HepG2 (cell line): ENCODE measurements around the gene YY1. TPM values are rescaled to one million over a fixed set of nuclear protein-coding genes. Genes with fewer than 3 reads are reported as not detected.

ENCODE experiments used
- ATM ChIP-seq: fragments of 450-650 bp; IDR thresholded peaks from 2 replicates; pipeline ENCODE4 v1.7.1; 2017; ENCODE audit warnings: mild to moderate bottlenecking, borderline replicate concordance
- CREB1 ChIP-seq, 2 experiments: fragments of 450-650 bp in 1 of 2; IDR thresholded peaks; 2 replicates each; pipeline ENCODE4 v1.6.1; 2016 to 2017; ENCODE audit warnings: control low read depth in 1 of 2, mild to moderate bottlenecking in 1 of 2, missing compliant biosample characterization in 1 of 2, missing genetic modification characterization in 1 of 2
- ETS1 ChIP-seq: sonication (generic); formaldehyde crosslinking; IDR thresholded peaks from 2 replicates; pipeline ENCODE4 v1.4.0; 2020; ENCODE audit warnings: missing genetic modification reagents
- GTF3A ChIP-seq: sonication (generic); formaldehyde crosslinking; conservative IDR thresholded peaks from 2 replicates; pipeline ENCODE4 v1.4.0; 2020; ENCODE audit warnings: mild to moderate bottlenecking, missing genetic modification reagents
- HMG20A ChIP-seq: IDR thresholded peaks from 2 replicates; pipeline ENCODE4 v1.6.1; 2016; ENCODE audit warnings: borderline replicate concordance
- IKZF4 ChIP-seq: sonication (generic); formaldehyde crosslinking; IDR thresholded peaks from 2 replicates; pipeline ENCODE4 v1.5.1; 2020; ENCODE audit warnings: borderline replicate concordance, mild to moderate bottlenecking, low read depth, missing genetic modification reagents; ENCODE audit errors: not compliant biosample characterization
- JUN ChIP-seq: sonication (generic); formaldehyde crosslinking; IDR thresholded peaks from 2 replicates; pipeline ENCODE4 v1.4.0; 2020; ENCODE audit warnings: mild to moderate bottlenecking, missing genetic modification reagents
- JUNB ChIP-seq: sonication (generic); formaldehyde crosslinking; IDR thresholded peaks from 2 replicates; pipeline ENCODE4 v1.8.0; 2022; ENCODE audit warnings: missing genetic modification reagents, mild to moderate bottlenecking, borderline replicate concordance
- NFYB ChIP-seq: sonication (generic); formaldehyde crosslinking; IDR thresholded peaks from 2 replicates; pipeline ENCODE4 v1.4.0; 2020; ENCODE audit warnings: missing genetic modification reagents
- NR2C2 ChIP-seq: sonication (generic); formaldehyde crosslinking; IDR thresholded peaks from 2 replicates; pipeline ENCODE4 v1.4.0; 2020; ENCODE audit warnings: missing genetic modification reagents, mild to moderate bottlenecking, moderate library complexity, borderline replicate concordance
- NRL ChIP-seq: sonication (generic); formaldehyde crosslinking; IDR thresholded peaks from 2 replicates; pipeline ENCODE4 v1.5.0; 2020; ENCODE audit warnings: missing genetic modification reagents, mild to moderate bottlenecking, moderate library complexity, borderline replicate concordance
- ONECUT2 ChIP-seq: sonication (generic); formaldehyde crosslinking; IDR thresholded peaks from 2 replicates; pipeline ENCODE4 v1.4.0; 2020; ENCODE audit warnings: missing genetic modification reagents
- RFX3 ChIP-seq: IDR thresholded peaks from 2 replicates; pipeline ENCODE4 v1.6.1; 2016; ENCODE audit warnings: missing biosample characterization, missing genetic modification reagents
- SCMH1 ChIP-seq: sonication (generic); formaldehyde crosslinking; IDR thresholded peaks from 2 replicates; pipeline ENCODE4 v1.9.0; 2021; ENCODE audit warnings: missing genetic modification reagents, mild to moderate bottlenecking, borderline replicate concordance
- SYNCRIP ChIP-seq: fragments of 200-400 bp; formaldehyde crosslinking; IDR thresholded peaks from 2 replicates; pipeline ENCODE4 v1.6.1; 2018; ENCODE audit warnings: mild to moderate bottlenecking, low read depth, low read length; ENCODE audit not compliant: insufficient read depth
- TEAD2 ChIP-seq: sonication (generic); formaldehyde crosslinking; IDR thresholded peaks from 2 replicates; pipeline ENCODE4 v1.9.0; 2021; ENCODE audit warnings: missing genetic modification reagents
- TOPORS ChIP-seq: sonication (generic); formaldehyde crosslinking; IDR thresholded peaks from 2 replicates; pipeline ENCODE4 v1.8.0; 2023; ENCODE audit warnings: mild to moderate bottlenecking, missing genetic modification reagents
- TRIM24 ChIP-seq: sonication (generic); formaldehyde crosslinking; IDR thresholded peaks from 2 replicates; pipeline ENCODE4 v1.8.0; 2022; ENCODE audit warnings: mild to moderate bottlenecking, missing genetic modification reagents
- U2AF1 ChIP-seq: fragments of 200-400 bp; formaldehyde crosslinking; optimal IDR thresholded peaks from 2 replicates; pipeline ENCODE3; 2017; ENCODE audit warnings: mild to moderate bottlenecking, low read depth, low read length
- ZBTB7B ChIP-seq: sonication (generic); formaldehyde crosslinking; IDR thresholded peaks from 2 replicates; pipeline ENCODE4 v1.4.0; 2020; ENCODE audit warnings: missing genetic modification reagents
- ZNF136 ChIP-seq: sonication (generic); formaldehyde crosslinking; IDR thresholded peaks from 2 replicates; pipeline ENCODE4 v1.8.1; 2022; ENCODE audit warnings: low read depth, mild to moderate bottlenecking, moderate library complexity, missing genetic modification reagents
- ZNF138 ChIP-seq: sonication (generic); formaldehyde crosslinking; IDR thresholded peaks from 2 replicates; pipeline ENCODE4 v1.5.0; 2020; ENCODE audit warnings: mild to moderate bottlenecking, low read depth, missing genetic modification reagents
- ZNF225 ChIP-seq: sonication (generic); formaldehyde crosslinking; IDR thresholded peaks from 2 replicates; pipeline ENCODE4 v1.4.0; 2020; ENCODE audit warnings: mild to moderate bottlenecking, missing genetic modification reagents
- ZNF329 ChIP-seq: sonication (generic); formaldehyde crosslinking; IDR thresholded peaks from 2 replicates; pipeline ENCODE4 v1.9.0; 2021; ENCODE audit warnings: low read depth, mild to moderate bottlenecking, missing genetic modification reagents
- ZNF547 ChIP-seq: sonication (generic); formaldehyde crosslinking; IDR thresholded peaks from 2 replicates; pipeline ENCODE4 v1.5.1; 2020; ENCODE audit warnings: mild to moderate bottlenecking, missing genetic modification reagents
- ZNF644 ChIP-seq: IDR thresholded peaks from 2 replicates; pipeline ENCODE4 v1.6.1; 2016; ENCODE audit warnings: low read depth
- ZNF724P ChIP-seq: sonication (generic); formaldehyde crosslinking; IDR thresholded peaks from 2 replicates; pipeline ENCODE4 v1.8.0; 2022; ENCODE audit warnings: missing genetic modification reagents, borderline replicate concordance
- ZSCAN21 ChIP-seq: sonication (generic); formaldehyde crosslinking; IDR thresholded peaks from 2 replicates; pipeline ENCODE4 v1.8.0; 2022; ENCODE audit warnings: mild to moderate bottlenecking, missing genetic modification reagents, moderate library complexity, borderline replicate concordance
- ZSCAN9 ChIP-seq: IDR thresholded peaks from 2 replicates; pipeline ENCODE4 v1.6.1; 2016; ENCODE audit warnings: borderline replicate concordance
- polyA plus RNA-seq, 8 experiments: library from polyadenylated mRNA; depleted of rRNA in 3 of 8; stranded (reverse) in 7 of 8; unstranded in 1 of 8; fragments of >200 nt; fragmentation: Illumina TruSeq in 4 of 8; extraction: Trizol in 4 of 8; gene quantifications; 2 replicates each; pipeline versions ENCODE4 v1.2.1 to v1.2.3, GENCODE V29; 2011 to 2016; ENCODE audit warnings: low read depth in 4 of 8, missing spikeins in 1 of 8, mixed read lengths in 1 of 8; ENCODE audit not compliant: insufficient read depth in 1 of 8
- total RNA-seq, 5 experiments: library from RNA; depleted of rRNA; stranded (reverse); fragments of >200 nt; fragmentation: Illumina TruSeq; extraction: Trizol; gene quantifications; 2 replicates each; pipeline ENCODE4 v1.2.3, GENCODE V29; 2016; ENCODE audit warnings: low read depth in 1 of 5
- TF ChIP-seq, protein P1 (sequence below): sonication (generic); formaldehyde crosslinking; IDR thresholded peaks from 2 replicates; pipeline ENCODE4 v1.9.0; 2021; ENCODE audit warnings: missing genetic modification reagents, mild to moderate bottlenecking, borderline replicate concordance

Gene YY1
- total and polyA plus RNA-seq, 2 of the 13 experiments (the other 11 are each of a cell fraction or from before 2014, with no cell fraction given), result 29.4 to 68.1 TPM

DNA sequence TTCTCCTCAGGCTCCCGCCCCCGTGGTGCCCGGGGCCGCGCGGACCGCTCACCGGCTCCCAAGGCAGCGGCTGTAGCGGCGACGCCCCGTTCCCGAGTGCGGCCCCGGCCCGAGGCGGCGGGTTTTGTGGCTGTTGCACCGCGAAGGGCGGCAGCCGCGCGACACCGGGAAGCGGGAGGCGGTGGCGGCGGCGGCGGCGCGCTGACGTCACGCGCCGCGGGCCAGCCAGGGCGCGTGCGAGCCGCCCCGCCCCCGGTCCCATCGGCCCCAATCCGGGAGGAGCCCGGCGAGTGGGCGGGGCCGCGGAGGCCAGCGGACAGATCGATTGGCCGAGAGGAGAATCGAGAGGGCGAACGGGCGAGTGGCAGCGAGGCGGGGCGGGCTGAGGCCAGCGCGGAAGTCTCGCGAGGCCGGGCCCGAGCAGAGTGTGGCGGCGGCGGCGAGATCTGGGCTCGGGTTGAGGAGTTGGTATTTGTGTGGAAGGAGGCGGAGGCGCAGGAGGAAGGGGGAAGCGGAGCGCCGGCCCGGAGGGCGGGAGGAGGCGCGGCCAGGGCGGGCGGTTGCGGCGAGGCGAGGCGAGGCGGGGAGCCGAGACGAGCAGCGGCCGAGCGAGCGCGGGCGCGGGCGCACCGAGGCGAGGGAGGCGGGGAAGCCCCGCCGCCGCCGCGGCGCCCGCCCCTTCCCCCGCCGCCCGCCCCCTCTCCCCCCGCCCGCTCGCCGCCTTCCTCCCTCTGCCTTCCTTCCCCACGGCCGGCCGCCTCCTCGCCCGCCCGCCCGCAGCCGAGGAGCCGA, at the start of gene YY1 (continued):
- TF ChIP-seq IKZF4 (CRISPR knock-in tag) (no peak), ZNF547 (no peak; the same call in 1 of the 2 replicates), ZNF138 (no peak), ZNF644 (CRISPR knock-in tag) (no peak), TEAD2 (no peak), NR2C2 (peak; percentile 38; the same call in 1 of the 2 replicates), TRIM24 (no peak), ZNF136 (CRISPR knock-in tag) (no peak), HMG20A (CRISPR knock-in tag) (no peak), TOPORS (CRISPR knock-in tag) (no peak), JUN (CRISPR knock-in tag) (no peak), ZSCAN9 (no peak), ZSCAN21 (peak; percentile 36; the same call in 1 of the 2 replicates), GTF3A (CRISPR knock-in tag) (no peak), SCMH1 (CRISPR knock-in tag) (no peak), ONECUT2 (CRISPR knock-in tag) (peak; percentile 37; the same call in 1 of the 2 replicates), U2AF1 (no peak), ZBTB7B (CRISPR knock-in tag) (no peak), ZNF225 (CRISPR knock-in tag) (no peak), JUNB (CRISPR knock-in tag) (no peak), ZNF724P (CRISPR knock-in tag) (0 out of 2 replicates have a peak, but pooled peaks have one; percentile 7), NRL (CRISPR knock-in tag) (no peak), ATM (no peak), NFYB (peak; percentile 83), ETS1 (CRISPR knock-in tag) (no peak), SYNCRIP (no peak), RFX3 (no peak), ZNF329 (CRISPR knock-in tag) (no peak), CREB1 (IDR thresholded peaks at IDR 0.05) (peak; percentile 98; the same call in 1 of the 2 replicates), CREB1 (CRISPR knock-in tag; IDR thresholded peaks at IDR 0.05) (no peak)
- TF ChIP-seq, protein P1, sequence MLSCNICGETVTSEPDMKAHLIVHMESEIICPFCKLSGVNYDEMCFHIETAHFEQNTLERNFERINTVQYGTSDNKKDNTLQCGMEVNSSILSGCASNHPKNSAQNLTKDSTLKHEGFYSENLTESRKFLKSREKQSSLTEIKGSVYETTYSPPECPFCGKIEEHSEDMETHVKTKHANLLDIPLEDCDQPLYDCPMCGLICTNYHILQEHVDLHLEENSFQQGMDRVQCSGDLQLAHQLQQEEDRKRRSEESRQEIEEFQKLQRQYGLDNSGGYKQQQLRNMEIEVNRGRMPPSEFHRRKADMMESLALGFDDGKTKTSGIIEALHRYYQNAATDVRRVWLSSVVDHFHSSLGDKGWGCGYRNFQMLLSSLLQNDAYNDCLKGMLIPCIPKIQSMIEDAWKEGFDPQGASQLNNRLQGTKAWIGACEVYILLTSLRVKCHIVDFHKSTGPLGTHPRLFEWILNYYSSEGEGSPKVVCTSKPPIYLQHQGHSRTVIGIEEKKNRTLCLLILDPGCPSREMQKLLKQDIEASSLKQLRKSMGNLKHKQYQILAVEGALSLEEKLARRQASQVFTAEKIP (CRISPR knock-in tag), result no peak
